ENCODE measurements around the gene MAP2K7.
"Not testable (repeated sequence)": the region's sequence is repeated elsewhere in the genome, so short reads cannot be mapped to it uniquely, and the experiment has no call there.

The MAP2K7 gene

GRCh38 chr19:7932276-7932929, 28.7 kb downstream of the MAP2K7 start:
- no peak for DNase-seq

GRCh38 chr19:7932930-7933300, 29.2 kb downstream of the MAP2K7 start:
- DNase-seq = no peak

DNA sequence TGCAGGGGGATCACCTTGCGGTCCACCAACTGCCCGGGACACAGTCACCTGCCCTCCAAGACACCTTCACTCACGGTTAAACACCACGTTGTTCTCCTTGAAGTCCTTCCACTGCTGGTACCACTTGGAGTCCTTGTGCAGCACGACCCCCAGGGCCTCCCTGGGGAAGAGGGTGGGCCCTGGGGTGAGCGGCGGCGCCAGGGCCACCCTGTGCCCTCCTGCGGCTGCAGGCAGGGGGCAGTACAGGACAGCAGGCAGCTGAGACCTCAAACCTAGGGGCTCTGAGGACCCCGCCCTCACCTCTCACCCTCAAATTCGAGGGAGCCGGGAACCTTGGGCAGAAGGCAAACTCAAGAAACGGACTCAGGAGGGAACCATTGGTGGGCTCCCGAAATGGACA, 29.7 kb downstream of the MAP2K7 start:
- no peak for DNase-seq

DNA sequence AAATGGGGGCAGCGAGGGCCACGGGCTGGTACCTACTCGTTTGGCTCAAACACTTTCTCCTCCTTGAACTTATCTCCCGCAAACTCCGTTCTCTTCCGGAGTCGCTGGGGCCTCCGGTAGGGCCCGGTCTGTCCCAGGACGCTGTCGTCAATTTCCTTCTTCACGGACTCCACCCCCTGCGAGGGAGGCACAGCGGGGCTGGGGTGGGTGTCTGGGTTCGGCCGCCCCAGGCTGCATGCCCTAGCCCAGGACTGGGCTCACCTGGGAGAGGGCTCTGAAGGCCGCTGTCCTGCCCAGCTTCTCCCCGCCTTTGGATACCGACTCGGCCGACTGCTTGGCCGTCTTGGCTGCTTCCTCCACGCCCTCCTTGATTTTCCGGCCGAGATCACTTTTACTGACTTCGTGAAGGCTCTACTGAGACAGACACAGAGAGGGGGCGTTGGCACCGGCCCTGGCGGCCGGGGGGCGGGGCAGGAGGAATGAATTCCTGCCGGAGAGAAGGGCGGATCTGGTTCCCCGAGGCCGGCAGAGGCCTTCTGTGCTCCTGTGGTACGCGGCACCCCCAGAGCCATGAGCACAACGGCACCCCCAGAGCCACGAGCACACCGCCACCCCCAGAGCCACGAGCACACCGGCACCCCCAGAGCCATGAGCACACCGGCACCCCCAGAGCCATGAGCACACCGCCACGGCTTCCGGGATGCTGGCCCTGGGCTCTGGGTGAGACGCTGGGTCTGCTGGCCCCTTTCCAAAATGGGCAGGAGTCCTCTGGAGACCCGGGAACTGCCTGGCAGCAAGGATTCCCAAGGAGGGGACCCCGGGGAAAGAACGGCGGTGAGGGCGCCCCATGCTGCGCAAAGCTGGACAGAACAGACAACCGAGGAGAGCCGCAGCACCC, 30.4 kb downstream of the MAP2K7 start:
- no peak for DNase-seq

DNA sequence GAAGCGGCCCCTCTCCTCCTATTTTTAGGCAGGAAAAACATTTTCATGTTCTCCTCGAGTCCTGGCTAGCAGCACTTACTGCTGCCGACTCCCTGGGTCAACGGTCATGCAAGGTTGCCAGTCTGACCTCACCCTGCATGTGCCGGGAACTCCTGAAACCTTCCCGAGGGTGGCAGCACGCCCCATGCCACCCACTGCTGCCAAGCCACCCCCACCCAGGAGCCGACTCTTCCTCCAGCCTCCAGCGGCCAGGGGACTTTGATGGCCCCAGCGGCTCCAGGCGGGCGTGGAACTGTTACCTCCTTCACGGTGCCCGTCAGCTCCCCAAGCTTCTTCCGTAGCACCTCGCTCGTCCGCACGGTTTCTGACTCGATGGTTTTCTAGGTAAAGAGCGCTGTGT, 31.1 kb downstream of the MAP2K7 start:
- no peak for DNase-seq

DNA sequence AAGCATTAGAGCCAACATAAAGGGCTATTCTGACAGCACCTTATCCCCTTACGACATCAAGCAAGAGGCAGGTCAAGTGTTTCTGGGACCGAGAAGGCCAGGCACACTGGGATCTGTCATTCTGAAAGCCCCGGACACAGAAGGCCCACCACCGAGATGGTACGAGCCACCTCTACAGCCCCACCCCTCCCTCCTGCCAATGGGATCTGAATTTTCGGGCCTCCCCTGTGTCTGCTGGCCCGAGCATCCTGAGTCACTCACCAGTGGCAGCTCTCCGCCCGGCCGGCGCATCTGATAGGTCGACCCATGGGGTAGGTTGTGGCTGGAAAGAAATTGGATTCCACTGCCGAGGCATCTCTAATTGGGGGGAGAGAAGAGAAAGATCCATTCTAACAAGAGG, 37.2 kb downstream of the MAP2K7 start:
- no peak for DNase-seq

DNA sequence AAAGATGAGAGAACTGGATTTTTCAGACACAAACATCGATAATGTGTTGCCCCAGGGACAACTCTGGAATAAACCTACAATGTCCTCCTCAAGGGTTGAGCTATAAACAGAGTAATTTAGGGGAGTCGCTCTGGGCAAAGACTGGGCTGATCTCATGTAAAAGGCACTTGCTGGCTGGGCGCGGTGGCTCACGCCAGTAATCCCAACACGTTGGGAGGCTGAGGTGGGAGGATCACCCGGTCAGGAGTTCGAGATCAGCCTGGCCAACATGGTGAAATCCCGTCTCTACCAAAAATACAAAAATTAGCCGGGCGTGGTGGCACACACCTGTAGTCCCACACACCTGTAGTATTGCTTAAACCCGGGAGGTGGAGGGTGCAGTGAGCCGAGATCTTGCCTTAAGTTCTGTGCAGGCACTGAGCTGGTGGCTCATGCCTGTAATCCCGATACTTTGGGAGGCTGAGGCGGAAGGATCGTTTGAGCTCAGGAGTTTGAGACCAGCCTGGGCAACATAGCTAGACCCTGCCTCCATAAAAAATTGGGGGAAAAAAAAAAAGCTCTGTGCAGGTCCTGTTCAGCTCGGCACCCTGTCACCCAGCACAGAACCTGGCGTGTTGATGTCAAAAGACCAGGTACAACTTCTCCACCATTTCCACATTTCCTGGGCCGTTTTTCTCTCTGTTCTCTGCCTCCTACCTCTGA, 38.4 kb downstream of the MAP2K7 start:
- no peak for DNase-seq

GRCh38 chr19:7942981-7943443, 39.3 kb downstream of the MAP2K7 start:
- no peak for DNase-seq

- peak; percentile 99 to 100 for DNase-seq
Observed at GRCh38 chr19:7943444-7944176, 39.9 kb downstream of the MAP2K7 start, which contains the start of gene TIMM44. Gene TIMM44 (minus strand): TSS chr19:7943666. CDS start chr19:7943651, 15 bp downstream.

DNA sequence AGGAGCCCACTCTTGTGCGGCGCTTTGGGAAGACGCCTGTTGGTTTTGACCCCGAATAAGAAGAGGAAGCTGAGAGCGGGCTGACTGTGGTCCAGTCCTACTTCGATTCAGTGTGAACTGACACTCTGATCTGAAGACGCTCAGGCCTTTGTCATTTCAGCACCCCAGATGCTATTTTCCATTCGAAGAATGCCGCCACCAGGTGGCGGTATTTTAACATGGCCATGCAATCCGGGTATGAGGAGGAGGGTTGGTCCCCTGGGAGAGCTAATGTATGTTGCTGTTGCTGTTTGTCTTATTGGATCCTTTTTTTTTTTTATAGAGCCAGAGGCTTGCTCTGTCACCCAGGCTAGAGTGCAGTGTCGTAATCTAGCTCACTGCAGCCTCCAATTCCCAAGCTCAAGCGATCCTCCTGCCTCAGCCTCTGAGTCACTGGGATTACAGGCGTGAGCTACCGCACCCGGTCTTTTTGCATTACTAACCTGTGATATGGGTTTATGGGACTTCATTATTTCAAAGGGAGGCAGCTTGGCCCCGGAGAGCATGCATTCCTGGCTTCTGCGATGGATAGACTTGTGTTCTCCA, 40.6 kb downstream of the MAP2K7 start:
- peak in 1 of 2 experiments; percentile 65 for DNase-seq

DNA sequence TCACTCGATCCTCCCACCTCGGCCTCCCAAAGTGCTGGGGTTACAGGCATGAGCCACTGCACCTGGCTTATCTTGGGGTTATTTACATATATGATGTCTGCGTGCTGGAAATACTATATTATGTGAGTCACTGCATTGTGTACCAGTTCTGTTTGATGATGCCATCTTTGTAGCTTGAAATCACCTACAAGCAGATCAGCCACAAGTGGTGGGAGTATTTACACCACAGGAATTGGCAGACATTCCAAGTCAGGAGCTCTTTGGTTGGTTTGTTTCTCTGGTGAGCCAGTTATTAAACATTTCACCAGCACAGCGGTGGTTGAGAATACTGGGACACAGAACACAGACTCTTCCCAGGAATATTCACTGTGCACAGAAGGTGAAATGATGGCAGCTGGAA, 44.3 kb downstream of the MAP2K7 start:
- DNase-seq = no peak

DNA sequence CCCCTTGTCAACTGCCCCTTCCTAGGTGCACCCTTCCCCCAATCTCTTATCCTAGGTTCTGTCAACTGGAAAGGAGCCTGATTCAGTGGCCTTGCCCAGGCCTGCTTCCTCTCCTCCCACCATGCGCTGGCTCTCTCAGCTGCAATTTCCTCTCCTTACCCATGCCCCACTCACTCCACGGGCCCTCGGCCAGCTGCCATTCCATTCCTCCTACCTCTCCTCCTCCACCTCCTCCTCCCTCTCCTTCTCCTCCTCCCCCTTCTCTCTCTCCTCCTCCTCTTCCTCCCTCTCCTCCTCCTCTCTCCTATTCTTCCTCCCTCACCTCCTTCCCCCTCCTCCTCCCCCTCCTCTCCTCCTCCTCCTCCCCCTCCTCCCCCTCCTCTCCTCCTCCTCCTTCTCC, 49.4 kb downstream of the MAP2K7 start:
- DNase-seq = peak in 1 of 2 experiments; percentile 43

DNA sequence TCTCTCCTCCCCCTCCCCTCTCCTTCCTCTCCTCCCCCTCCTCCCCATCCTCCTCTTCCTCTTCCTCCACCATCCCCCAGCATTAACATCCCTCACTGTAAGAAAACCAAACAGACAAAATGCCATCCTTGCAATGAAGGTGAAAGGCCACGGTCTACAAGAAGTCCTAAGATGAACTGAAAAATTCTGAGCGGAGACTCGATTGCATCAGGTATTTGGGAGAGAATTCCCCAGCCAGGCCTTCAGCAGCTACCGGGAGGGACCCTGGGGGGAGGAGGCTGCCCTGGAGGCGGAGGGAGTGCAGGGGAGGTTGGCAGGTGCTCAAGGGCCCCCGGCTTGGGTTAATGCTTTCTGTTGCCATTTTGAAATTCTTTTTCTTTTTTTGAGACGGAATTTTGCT, 49.9 kb downstream of the MAP2K7 start:
- DNase-seq = no peak

DNA sequence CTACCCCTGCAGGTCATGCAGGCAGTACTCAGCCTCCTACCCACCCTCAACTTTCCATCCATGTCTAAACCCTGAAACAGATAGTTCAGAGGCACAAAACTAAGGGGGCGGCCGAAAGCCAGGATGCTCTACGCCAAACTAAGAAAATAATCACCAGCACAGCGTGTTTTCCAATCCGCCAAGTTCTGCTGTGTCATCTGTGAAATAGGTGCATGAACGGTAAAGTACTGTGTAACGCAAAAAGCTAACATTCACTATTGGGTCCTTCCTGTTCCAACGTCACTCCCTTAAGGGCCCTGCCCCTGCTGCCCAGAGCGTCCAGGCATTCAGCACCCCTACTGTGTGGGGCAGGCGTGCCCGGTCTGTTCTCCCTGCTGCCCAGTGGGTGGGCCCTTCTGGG, 52.0 kb downstream of the MAP2K7 start:
- DNase-seq = no peak

GRCh38 chr19:7959211-7959610, 55.5 kb downstream of the MAP2K7 start:
- DNase-seq = no peak

- DNase-seq = not testable (repeated sequence)
Observed at GRCh38 chr19:7961082-7961481, 57.4 kb downstream of the MAP2K7 start.

DNA sequence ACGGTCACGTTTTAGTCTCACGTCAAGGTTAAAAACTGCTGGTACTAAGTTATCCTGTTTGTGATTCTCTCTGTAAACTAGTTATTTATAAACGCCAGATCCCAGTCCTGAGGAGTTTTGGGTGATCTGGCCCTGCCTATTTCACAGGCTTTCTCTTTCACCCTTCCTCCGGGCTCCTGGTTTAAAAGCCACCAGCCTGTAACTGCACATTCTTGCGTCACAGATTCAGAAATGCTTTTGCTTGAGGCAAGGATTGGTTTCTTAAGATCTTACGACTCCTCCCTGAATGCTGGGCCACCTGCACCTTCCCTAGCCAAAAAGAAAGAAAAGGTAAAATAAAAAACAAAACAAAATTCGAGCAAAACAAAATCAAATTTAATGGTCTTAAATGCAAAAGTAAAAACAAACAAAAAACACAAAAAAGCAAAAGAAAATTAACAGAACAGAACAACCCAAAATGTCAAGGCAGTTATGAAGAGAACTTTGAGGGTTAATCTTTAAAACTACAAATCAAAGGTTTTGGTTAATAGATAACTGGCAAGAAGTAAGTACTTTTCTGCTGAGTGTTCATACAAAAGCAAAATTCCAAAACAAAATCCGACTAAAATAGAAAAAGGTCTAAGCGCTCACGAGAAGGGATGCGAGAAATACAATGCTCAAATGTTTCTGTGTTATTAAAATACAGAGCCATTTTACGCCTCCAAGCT, 58.4 kb downstream of the MAP2K7 start:
- no peak for DNase-seq

GRCh38 chr19:7962644-7963268, 59.1 kb downstream of the MAP2K7 start:
- no peak for DNase-seq

GRCh38 chr19:7963566-7963965, 59.9 kb downstream of the MAP2K7 start:
- no peak for DNase-seq

Measured in cerebellar nuclear complex (tissue), 1 donor.